GM12892 (cell line): Measurements from ENCODE around the gene TTF2.

ENCODE experiments used
- DNase-seq: peaks from one replicate; pipeline ENCODE4 v3.0.0; 2011; ENCODE audit not compliant: insufficient read length
- FAIRE-seq: peaks from 2 replicates; lab custom pipeline; 2011; peaks lifted over from hg19 to GRCh38; lab: Jason Lieb, UNC
- POLR2A ChIP-seq: IDR thresholded peaks from 2 replicates; pipeline ENCODE4 v1.6.1; 2011; ENCODE audit warnings: low read depth, low read length, control low read depth
- POLR2AphosphoS5 ChIP-seq: IDR thresholded peaks from 2 replicates; pipeline ENCODE4 v1.6.1; 2011; ENCODE audit warnings: low read depth, low read length, control low read depth
- TAF1 ChIP-seq: IDR thresholded peaks from 2 replicates; pipeline ENCODE4 v1.6.1; 2011; ENCODE audit warnings: low read depth, mild to moderate bottlenecking, control low read depth, low read length, borderline replicate concordance

The TTF2 gene

DNA sequence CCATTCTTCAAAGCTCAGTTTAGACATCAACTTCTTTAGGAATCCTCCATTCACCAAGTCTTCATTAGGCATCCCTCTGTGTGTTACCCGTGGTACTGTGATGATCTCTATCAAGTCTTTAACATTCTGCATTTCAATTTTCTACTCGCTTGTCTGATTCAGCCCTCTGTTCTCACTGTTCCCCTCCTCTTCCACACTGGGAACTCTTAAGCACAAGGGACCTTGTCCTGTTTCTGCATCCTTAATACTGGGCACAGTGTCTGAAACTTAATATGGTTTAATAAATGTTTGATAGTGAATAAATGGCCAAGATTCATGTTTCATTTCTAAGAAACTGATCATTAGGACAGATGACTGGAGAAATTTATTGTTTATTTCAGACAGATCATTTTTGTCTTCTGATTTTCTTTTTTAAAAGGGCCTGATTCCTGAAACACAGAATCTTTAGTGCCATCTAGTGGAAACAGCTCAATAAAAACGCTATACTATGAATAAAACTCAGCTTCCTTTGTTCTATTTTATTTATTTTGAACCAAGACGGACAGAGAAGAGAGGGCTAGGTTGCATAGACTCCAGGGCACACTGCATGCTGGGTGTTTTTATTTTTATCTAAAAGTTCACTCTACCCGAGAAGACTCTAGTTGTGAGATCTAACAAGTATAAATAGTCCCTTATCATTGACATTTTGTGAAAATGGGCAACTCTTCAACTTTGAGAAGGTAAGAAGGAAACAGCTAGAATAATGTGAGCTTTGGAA, 68.4 kb downstream of the TTF2 start:
- TF ChIP-seq POLR2A (no peak), POLR2AphosphoS5 (no peak)
- FAIRE-seq (no peak), DNase-seq (no peak)

- no peak for TF ChIP-seq POLR2AphosphoS5
- TF ChIP-seq TAF1 = no peak
- TF ChIP-seq POLR2A = no peak
- DNase-seq (no peak), FAIRE-seq (no peak)
Measured at GRCh38 chr1:117130526-117130925, 70.4 kb downstream of the TTF2 start.

- TF ChIP-seq POLR2AphosphoS5 (no peak), POLR2A (no peak), TAF1 (no peak)
- FAIRE-seq (no peak), DNase-seq (no peak)
Measured at GRCh38 chr1:117135329-117135728, 75.2 kb downstream of the TTF2 start.

DNA sequence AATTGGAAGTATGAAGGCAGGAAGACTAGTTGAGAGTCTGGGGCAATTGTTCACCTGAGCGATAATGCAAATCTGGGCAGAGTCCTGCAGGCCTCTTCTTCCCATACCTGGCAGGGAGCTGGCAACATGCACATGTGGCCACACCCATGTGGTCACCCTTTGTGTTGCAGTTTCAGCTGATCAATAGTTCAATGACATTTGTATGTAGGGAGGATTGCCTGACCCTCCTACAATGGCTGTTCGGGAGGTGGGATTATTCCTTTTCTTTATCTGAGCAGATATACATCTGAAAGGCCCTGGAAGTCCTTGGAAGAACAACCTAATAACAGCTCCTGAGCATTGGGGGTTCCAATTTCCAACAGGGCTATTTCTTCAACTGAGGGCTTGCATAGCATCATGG, 76.6 kb downstream of the TTF2 start:
- FAIRE-seq (no peak), DNase-seq (no peak)
- no peak for TF ChIP-seq TAF1
- no peak for TF ChIP-seq POLR2AphosphoS5
- no peak for TF ChIP-seq POLR2A

GRCh38 chr1:117137281-117137855, 77.2 kb downstream of the TTF2 start:
- TF ChIP-seq POLR2AphosphoS5 = no peak
- no peak for TF ChIP-seq POLR2A
- no peak for TF ChIP-seq TAF1
- no peak for FAIRE-seq
- DNase-seq = no peak

GRCh38 chr1:117138106-117138505, 78.0 kb downstream of the TTF2 start:
- FAIRE-seq (no peak), DNase-seq (no peak)
- no peak for TF ChIP-seq TAF1

DNA sequence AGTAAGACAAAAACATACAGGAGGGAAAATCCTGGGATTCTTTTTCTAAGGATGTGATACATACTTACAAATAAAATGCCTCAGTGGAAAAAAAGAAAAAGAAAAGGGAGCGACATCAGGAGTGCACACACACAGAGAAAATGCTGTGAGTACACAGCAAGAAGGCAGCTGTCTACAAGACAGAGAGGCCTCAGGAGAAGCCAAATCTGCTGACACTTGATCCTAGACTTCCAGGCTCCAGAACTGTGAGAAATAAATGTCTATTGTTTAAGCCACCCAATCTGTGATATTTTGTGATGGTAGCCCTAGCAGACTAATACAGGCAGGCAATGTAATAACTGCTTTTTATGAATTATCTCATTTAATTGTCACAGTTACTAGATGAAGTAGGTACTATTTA, 78.4 kb downstream of the TTF2 start:
- TF ChIP-seq POLR2AphosphoS5 (no peak), POLR2A (no peak), TAF1 (no peak)
- FAIRE-seq = no peak
- DNase-seq = no peak

- no peak for TF ChIP-seq TAF1
- no peak for TF ChIP-seq POLR2A
- TF ChIP-seq POLR2AphosphoS5 = no peak
- DNase-seq (no peak), FAIRE-seq (no peak)
Measured at GRCh38 chr1:117142200-117142599, 82.1 kb downstream of the TTF2 start.

DNA sequence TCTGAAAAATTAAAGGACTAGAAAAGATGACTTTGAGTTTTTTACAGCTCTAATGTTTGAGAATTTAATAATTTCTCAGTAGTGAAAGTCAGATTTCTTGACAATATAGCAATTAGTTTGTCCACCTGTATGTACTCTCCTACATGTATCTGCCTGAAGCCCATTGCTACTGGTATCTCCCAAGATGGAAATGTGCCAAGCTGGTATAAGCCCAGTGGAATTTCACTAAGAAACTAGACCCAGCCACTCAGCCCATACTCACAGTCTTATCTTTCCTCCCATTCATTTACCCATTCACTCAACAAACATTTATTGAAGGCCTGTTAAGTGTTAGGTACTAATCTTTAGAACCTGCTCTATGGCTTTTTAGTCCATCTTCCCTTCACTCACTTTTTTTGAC, 83.0 kb downstream of the TTF2 start:
- TF ChIP-seq TAF1 = no peak
- TF ChIP-seq POLR2A = no peak
- no peak for TF ChIP-seq POLR2AphosphoS5
- no peak for DNase-seq
- no peak for FAIRE-seq

DNA sequence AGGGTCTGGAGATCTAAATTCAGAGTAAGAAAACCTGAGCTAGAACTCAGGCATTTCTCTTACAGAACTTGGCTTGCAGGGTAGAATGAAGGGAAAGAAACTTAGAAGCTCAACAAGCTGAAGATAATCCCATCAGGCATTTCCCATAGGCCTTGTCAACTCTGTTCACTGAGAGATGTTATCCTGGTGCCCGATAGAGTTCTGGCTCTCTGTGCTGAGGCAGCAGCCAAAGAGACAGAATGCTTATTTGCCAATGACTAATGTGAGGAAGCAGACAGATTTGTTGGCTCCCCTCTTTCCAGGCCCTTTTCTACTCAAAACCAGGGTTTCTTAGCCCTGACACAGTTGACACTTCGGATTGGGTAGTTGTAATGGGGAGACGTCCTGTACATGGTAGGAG, 83.7 kb downstream of the TTF2 start:
- TF ChIP-seq TAF1 (no peak), POLR2A (no peak), POLR2AphosphoS5 (no peak)
- FAIRE-seq = no peak
- no peak for DNase-seq

DNA sequence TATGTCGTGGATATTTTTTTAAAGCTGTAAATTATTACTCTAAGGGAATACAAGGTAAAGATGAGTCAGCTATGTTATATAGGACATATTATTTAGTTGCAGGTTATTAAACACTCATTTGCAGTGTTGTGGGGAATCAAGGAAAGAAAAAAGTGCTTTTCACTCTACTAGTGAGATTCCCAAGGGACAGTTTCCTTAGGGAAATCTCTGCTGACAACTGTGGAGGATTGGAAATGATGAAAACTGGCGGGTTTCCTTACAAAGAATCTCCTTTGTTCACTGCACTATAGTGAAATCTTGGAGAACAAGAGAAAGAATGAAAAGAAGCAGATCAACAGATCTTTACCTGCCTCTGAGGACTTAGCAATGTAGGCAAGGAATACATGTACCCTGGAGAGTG, 85.9 kb downstream of the TTF2 start:
- DNase-seq (no peak), FAIRE-seq (no peak)
- TF ChIP-seq TAF1 = no peak

DNA sequence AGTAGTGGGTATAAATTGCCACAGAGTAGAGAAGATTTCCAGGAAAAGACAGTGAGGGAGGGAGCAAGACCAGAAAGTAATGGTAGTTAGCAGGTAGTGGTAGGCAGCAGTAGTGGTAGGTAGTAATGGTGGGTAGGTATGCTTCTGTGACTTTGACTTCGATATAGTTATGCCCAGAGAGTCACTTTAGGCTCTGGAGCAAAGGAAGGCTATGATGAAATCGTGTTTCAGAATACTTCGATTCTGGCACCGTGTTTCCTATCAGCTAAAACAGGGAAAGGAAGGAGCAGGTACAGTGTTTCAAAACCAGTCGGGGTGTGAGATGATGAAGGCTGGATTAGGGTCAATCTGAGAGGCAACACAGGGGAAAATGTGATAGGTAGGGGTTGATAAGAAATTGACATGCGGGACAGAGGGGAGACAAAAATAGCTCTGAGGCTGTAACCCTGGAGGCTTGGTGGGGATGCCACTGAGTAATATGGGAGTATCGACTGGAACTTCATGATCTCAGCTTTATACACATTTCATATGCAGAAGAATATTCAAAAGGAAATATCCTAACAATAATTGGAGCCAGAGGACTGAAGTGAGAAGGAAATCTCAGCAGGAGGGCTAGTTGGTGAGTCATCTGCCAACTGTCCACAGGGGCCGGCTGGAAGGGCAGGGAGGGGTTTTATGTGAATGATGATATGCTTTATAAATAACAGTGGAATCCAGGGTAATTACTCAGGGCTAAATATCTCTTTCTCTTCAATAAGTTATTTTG, 86.6 kb downstream of the TTF2 start:
- no peak for FAIRE-seq
- DNase-seq = no peak

More for the DNA sequence above, 86.6 kb downstream of the TTF2 start:
- TF ChIP-seq POLR2A = no peak
- TF ChIP-seq TAF1 = no peak
- no peak for TF ChIP-seq POLR2AphosphoS5
